GM12892 (cell line): ENCODE data around the gene DCAKD.

Experiments
- POLR2A ChIP-seq: IDR thresholded peaks from 2 replicates; pipeline ENCODE4 v1.6.1; 2011; ENCODE audit warnings: low read depth, low read length, control low read depth
- POLR2AphosphoS5 ChIP-seq: IDR thresholded peaks from 2 replicates; pipeline ENCODE4 v1.6.1; 2011; ENCODE audit warnings: low read depth, low read length, control low read depth
- TAF1 ChIP-seq: IDR thresholded peaks from 2 replicates; pipeline ENCODE4 v1.6.1; 2011; ENCODE audit warnings: low read depth, mild to moderate bottlenecking, control low read depth, low read length, borderline replicate concordance

- no peak for TF ChIP-seq POLR2A
- no peak for TF ChIP-seq POLR2AphosphoS5
- no peak for TF ChIP-seq TAF1
Observed at GRCh38 chr17:45036691-45037090, 14.7 kb downstream of the DCAKD start.
